Activated naive CD8-positive, alpha-beta T cell treated with anti-CD3 and anti-CD28 coated beads, Interleukin-2, amount 50 U/mL, for 24 hours (primary cell): ENCODE data around the gene COL18A1.

Source experiments
- ATAC-seq: fragments of 150-1000 bp; cut with Tn5 transposase; one replicate; pipeline ENCODE4 v1.10.0; 2021
- DNase-seq: peaks from one replicate; pipeline ENCODE4 v3.0.0; 2021
- H3K27ac Mint-ChIP-seq: one replicate; pipeline ENCODE4 v1.8.0; 2021; ENCODE audit warnings: mild to moderate bottlenecking, mixed read lengths
- H3K27me3 Mint-ChIP-seq: one replicate; pipeline ENCODE4 v1.8.0; 2021; ENCODE audit warnings: mixed read lengths
- H3K36me3 Mint-ChIP-seq: one replicate; pipeline ENCODE4 v1.8.0; 2021; ENCODE audit warnings: low read depth, mixed read lengths
- H3K4me1 Mint-ChIP-seq: one replicate; pipeline ENCODE4 v1.8.0; 2021; ENCODE audit warnings: mixed read lengths
- H3K4me3 Mint-ChIP-seq: one replicate; pipeline ENCODE4 v1.8.0; 2021; ENCODE audit warnings: mild to moderate bottlenecking, moderate library complexity, mixed read lengths
- H3K9me3 Mint-ChIP-seq: one replicate; pipeline ENCODE4 v1.8.0; 2021; ENCODE audit warnings: mixed read lengths

The COL18A1 gene

GRCh38 chr21:45408271-45408791, 3.4 kb downstream of the COL18A1 start:
- Mint-ChIP-seq H3K27me3 (peaks cover 38% of the 10 kb centered on the region), H3K9me3 (no peaks in the 10 kb centered on the region), H3K36me3 (no peaks in the 10 kb centered on the region), H3K4me1 (peaks cover 13% of the 10 kb centered on the region), H3K27ac (no peak overlapping the region), H3K4me3 (no peak overlapping the region)
- DNase-seq (no peak), ATAC-seq (no peak)

DNA sequence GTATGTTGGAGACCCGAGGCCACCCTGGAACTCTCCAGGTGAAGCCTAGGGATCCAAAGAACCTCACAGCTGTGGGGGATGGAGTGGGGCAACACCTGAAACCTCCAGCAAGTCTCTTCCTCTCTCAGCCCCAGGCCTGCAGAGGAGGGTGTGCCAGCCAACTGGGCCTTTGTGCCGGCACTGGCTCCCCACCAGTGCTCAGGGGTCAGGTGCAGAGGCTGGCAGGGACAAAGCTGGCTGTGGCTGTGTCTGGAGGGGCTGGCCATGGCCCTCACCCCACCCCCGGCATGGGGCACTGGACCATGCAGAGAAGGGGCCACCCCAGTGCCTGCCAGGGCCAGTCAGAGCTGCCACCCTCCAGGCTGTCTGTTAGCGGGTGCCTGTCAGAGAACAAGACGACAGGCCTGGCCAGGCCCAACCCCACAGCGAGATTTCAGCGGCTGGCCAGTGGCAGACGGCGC, 3.9 kb downstream of the COL18A1 start:
- DNase-seq, result no peak
- no peaks in the 10 kb centered on the region for H3K9me3 Mint-ChIP-seq
- ATAC-seq, result no peak
- no peak overlapping the region for H3K4me3 Mint-ChIP-seq
- H3K27ac Mint-ChIP-seq, result no peak overlapping the region
- peaks cover 33% of the 10 kb centered on the region for H3K27me3 Mint-ChIP-seq
- H3K36me3 Mint-ChIP-seq, result no peaks in the 10 kb centered on the region
- peaks cover 11% of the 10 kb centered on the region for H3K4me1 Mint-ChIP-seq

- H3K27me3 Mint-ChIP-seq, result peaks cover 28% of the 10 kb centered on the region
- ATAC-seq (no peak), DNase-seq (no peak)
- no peaks in the 10 kb centered on the region for H3K36me3 Mint-ChIP-seq
- peaks cover 8% of the 10 kb centered on the region for H3K4me1 Mint-ChIP-seq
- no peak overlapping the region for H3K27ac Mint-ChIP-seq
- no peak overlapping the region for H3K4me3 Mint-ChIP-seq
- H3K9me3 Mint-ChIP-seq, result no peaks in the 10 kb centered on the region
Measured at GRCh38 chr21:45409466-45410150, 4.6 kb downstream of the COL18A1 start.

DNA sequence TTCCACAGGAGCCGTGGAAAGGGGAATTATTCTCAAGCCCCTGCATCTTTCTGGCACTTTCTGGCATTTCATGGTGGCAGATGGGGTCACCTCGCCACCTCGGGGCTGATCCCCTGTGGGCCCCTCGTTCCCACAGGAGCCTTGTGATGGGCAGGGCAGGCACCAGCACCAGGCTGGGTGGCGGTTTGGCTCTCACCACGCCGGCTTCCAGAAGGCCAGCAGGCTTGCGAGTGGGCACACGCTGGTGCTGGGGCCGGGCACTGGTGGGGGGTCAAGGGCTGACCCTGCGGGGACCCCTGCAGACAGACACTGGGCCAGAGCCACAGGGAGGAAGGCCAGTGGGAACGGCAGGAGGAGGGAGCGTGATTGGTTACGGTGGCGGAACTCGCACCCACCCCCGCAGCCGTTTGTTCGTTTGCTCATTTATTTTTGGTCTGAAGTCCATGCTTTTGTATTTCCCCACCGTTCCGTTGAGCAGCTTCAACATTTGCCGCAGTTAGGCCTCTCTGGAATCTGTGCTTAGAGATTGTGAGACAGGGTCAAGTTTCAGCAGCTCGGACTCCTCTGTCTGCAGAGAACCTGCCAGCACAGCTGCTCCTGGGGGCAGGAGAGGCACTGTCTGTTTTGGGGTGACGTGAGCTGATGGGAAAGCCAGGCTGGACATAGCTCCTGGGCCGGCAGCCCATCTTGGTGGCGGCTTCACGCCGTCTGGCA, 5.3 kb downstream of the COL18A1 start:
- Mint-ChIP-seq H3K36me3 (no peaks in the 10 kb centered on the region), H3K4me1 (peaks cover 8% of the 10 kb centered on the region), H3K4me3 (no peak overlapping the region), H3K27ac (no peak overlapping the region), H3K9me3 (no peaks in the 10 kb centered on the region), H3K27me3 (peaks cover 28% of the 10 kb centered on the region)
- DNase-seq, result no peak
- no peak for ATAC-seq

GRCh38 chr21:45410865-45411809, 6.2 kb downstream of the COL18A1 start:
- DNase-seq, result no peak
- peaks cover 27% of the 10 kb centered on the region for H3K27me3 Mint-ChIP-seq
- no peak overlapping the region for H3K4me3 Mint-ChIP-seq
- no peaks in the 10 kb centered on the region for H3K36me3 Mint-ChIP-seq
- no peak for ATAC-seq
- H3K4me1 Mint-ChIP-seq, result peaks cover 7% of the 10 kb centered on the region
- no peaks in the 10 kb centered on the region for H3K9me3 Mint-ChIP-seq
- no peak overlapping the region for H3K27ac Mint-ChIP-seq

GRCh38 chr21:45411810-45412206, 6.8 kb downstream of the COL18A1 start:
- Mint-ChIP-seq H3K9me3 (no peaks in the 10 kb centered on the region), H3K4me1 (peaks cover under 1% of the 10 kb centered on the region), H3K27ac (no peak overlapping the region), H3K27me3 (peaks cover 20% of the 10 kb centered on the region), H3K4me3 (no peak overlapping the region), H3K36me3 (no peaks in the 10 kb centered on the region)
- no peak for DNase-seq
- ATAC-seq, result no peak

DNA sequence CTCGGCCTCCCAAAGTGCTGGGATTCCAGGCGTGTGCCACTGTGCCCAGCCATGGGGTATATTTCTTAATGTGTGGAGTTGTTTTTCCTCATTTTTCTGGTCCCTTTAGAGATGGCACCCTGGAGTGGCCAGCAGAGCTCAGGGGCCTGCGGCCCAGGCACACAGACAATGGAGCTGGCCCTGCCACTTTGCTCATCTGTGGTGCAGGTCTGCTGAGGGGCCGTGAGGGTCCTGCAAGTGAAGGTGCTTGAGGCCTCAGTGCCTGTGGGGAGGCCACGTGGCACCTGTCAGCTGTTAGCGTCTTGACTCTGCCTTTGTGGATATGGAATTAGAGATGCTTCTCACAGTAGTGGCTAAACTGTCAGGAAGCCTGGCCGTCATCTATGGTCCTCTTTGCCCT, 7.5 kb downstream of the COL18A1 start:
- Mint-ChIP-seq H3K9me3 (no peaks in the 10 kb centered on the region), H3K27ac (no peak overlapping the region), H3K4me3 (no peak overlapping the region), H3K27me3 (peaks cover 13% of the 10 kb centered on the region), H3K36me3 (no peaks in the 10 kb centered on the region), H3K4me1 (no peaks in the 10 kb centered on the region)
- DNase-seq (no peak), ATAC-seq (no peak)

DNA sequence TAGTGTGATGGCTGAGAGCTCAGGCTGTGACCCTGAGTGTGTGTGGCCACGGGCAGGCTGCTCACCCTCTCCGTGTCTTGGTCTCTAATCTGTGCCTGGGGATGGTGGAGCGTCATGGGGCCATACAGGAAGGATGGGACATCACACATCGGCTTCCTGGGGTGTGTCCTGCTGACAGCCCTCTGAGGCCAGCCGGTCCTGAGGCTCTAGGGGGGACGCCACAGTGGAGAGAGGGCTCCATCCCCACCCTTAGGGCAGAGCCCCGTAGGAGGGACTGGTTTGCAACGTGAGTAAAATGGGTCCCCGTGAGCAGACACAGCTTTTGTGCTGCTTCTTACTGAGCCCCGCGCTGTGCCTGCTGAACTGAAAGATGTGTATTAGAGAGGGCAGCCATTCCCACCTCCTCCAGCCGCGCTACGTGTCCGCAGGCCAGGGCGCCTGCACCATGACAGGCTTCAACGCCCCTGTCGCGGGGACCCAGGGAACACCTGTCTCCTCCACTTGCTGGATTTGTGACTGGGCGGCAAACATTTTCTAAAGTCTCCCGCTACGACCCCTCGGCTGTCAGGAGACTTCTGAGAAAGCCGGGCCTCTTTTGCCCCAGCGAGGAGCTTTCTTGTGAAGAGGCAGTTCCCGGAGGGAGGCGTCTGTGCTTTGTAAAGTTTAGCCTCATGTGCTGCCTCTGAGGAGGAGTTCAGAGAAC, 8.1 kb downstream of the COL18A1 start:
- no peak overlapping the region for H3K4me3 Mint-ChIP-seq
- no peaks in the 10 kb centered on the region for H3K36me3 Mint-ChIP-seq
- H3K27me3 Mint-ChIP-seq, result peaks cover 10% of the 10 kb centered on the region
- H3K27ac Mint-ChIP-seq, result no peak overlapping the region
- DNase-seq (no peak), ATAC-seq (no peak)
- H3K4me1 Mint-ChIP-seq, result no peaks in the 10 kb centered on the region
- H3K9me3 Mint-ChIP-seq, result no peaks in the 10 kb centered on the region

DNA sequence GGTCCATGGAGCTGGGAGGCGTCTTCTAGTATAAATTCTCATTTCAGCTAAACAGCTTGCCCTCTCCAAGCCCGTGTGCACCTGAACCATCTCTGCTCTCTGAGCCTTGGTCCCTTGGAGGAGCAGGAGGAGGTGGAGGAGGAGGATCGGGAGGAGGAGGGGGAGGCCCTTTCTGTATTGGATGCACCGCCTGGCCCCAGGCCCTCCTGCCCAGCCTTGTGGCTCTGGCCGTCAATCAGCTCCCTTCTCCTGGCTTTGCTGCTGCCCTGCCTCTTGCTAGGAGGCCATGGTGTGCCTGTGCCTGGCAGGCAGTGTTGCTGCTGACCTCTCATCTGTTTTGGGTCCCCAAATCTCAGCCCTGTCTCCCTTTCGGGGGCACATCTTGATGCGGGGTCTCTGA, 9.0 kb downstream of the COL18A1 start:
- Mint-ChIP-seq H3K27me3 (peaks cover 6% of the 10 kb centered on the region), H3K4me3 (no peak overlapping the region), H3K9me3 (no peaks in the 10 kb centered on the region), H3K36me3 (no peaks in the 10 kb centered on the region), H3K27ac (no peak overlapping the region), H3K4me1 (no peaks in the 10 kb centered on the region)
- no peak for ATAC-seq
- DNase-seq, result no peak

DNA sequence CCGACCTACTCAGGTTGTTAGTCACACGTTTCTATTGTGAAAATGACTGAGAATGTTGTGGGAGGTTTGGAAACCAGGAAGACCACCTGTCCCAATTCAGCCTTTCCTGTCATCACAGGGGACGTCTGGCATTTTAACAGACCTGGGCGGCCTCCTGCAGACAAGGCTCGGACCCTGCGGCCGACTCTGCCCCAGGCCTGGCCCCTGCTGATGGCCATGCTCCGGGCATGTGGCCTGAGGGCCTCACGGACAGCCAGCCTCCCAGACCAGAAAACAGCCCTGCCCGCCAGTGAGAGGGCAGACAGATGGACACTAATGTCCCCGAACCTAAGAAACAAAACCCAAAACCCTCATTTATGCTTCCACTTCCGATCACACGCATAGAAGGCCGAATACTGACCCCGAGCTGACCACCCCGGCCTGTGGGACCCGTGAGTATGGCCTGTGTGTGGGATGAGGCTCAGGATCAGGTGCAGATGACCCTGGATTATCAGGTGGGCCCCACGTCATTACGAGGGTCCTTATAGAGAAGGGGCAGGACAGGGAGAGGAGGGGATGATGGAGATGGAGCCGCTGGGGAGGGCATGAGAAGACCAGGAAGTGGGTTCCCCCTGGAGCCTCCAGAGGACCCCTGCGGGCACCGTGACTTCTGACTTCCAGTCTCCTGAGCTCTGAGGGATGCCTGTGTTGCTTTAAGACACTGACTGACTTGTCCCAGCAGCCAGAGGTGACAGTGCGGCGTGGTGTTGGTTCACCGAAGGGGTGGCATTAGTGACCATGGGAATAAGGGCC, 9.6 kb downstream of the COL18A1 start:
- Mint-ChIP-seq H3K4me1 (no peaks in the 10 kb centered on the region), H3K27me3 (peaks cover 3% of the 10 kb centered on the region), H3K27ac (no peak overlapping the region), H3K4me3 (no peak overlapping the region), H3K36me3 (no peaks in the 10 kb centered on the region), H3K9me3 (no peaks in the 10 kb centered on the region)
- ATAC-seq (no peak), DNase-seq (no peak)

GRCh38 chr21:45415188-45415942, 10.4 kb downstream of the COL18A1 start:
- no peak overlapping the region for H3K27ac Mint-ChIP-seq
- DNase-seq (no peak), ATAC-seq (no peak)
- no peaks in the 10 kb centered on the region for H3K4me1 Mint-ChIP-seq
- no peaks in the 10 kb centered on the region for H3K36me3 Mint-ChIP-seq
- peaks cover 3% of the 10 kb centered on the region for H3K27me3 Mint-ChIP-seq
- no peaks in the 10 kb centered on the region for H3K9me3 Mint-ChIP-seq
- H3K4me3 Mint-ChIP-seq, result no peak overlapping the region

DNA sequence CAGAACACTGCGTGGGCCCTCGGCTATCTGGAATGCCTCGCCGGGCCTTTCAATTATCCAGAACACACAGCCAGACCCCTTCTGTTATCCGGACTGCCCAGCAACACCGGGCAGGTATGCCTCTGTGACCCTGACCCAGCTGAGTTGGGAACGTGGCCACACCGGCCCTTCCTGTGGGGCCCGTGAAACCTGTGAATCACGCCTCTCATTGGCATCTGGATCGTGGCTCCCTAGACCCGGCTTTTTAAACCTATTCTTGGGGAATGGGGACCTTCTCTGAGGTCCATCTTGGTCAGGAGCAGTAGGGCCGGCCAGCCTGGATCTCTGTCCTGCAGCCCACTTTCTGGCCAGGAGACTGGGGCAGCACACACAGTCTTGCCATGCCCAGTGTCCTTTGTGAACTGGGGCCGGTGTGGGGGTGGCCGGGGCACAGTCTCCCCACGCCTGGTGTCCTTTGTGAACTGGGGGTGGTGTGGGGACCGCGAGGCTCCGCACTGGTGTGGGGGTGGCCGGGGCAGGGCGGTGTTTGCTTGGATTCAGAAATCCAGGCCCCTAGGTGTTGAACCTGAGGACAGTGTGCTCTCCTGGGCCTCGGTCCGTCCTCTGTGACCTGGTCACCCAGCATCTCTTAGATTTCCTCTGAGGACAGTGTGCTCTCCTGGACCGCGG, 11.1 kb downstream of the COL18A1 start:
- H3K36me3 Mint-ChIP-seq, result no peaks in the 10 kb centered on the region
- H3K9me3 Mint-ChIP-seq, result no peaks in the 10 kb centered on the region
- no peak overlapping the region for H3K4me3 Mint-ChIP-seq
- no peak for ATAC-seq
- H3K27ac Mint-ChIP-seq, result no peak overlapping the region
- H3K4me1 Mint-ChIP-seq, result no peaks in the 10 kb centered on the region
- H3K27me3 Mint-ChIP-seq, result peaks cover 2% of the 10 kb centered on the region
- no peak for DNase-seq
